GM19452 (cell line): Measurements from ENCODE around the gene GCNT3.
A peak's percentile ranks its signal among the peaks of the same experiment; 100 is the strongest.
"Not testable (repeated sequence)": the region's sequence is repeated elsewhere in the genome, so short reads cannot be mapped to it uniquely, and the experiment has no call there.

Source experiments
- ATAC-seq: cut with Tn5 transposase; IDR thresholded peaks from one replicate; pipeline ENCODE4 v1.9.1; 2021; ENCODE audit not compliant: unreplicated experiment

The GCNT3 gene

DNA sequence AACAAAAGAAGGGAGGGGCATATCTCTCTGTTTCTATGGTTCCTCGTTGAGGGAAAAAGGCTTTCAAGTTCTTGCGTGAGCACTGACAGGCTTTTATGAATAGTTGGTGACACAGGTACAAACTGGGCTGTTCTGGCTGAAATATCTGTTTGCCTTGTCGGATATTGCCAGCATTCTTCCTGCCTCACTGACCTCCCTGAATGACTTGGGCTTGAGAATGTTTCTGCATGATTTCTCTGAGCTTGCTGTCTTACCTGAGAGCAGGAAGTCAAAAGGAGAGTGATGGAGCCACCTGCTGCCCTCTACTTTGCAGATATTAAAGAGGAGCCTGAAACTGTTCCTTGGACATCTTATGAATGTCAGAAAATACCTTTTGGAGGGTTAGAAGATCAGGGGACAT lies 4.8 kb downstream of the GCNT3 start:
- no peak for ATAC-seq

- ATAC-seq, result no peak
These were observed 6.8 kb downstream of the GCNT3 start for GRCh38 chr15:59618406-59618805.

DNA sequence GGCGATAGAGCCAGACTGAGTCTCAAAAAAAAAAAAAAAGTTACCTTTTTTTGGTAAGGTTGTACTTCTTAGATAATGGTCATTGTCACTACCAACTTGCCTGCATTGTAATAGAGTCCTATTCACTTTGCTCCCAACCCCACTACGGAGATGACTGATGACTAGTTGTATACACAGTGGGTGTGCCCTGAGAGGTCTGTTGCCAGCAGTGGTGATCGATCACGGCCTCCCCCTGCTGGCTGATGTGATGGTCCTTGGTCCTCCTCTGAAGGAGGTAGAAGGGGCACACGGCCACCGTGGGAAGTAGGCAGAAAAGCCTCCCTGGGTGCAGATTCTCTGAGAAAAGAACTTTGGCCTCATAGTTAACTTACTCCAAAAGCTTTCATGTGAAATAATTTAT lies 10.7 kb downstream of the GCNT3 start:
- ATAC-seq, result peak; percentile 69

GRCh38 chr15:59632714-59633113 lies 21.1 kb downstream of the GCNT3 start:
- ATAC-seq, result no peak

- ATAC-seq, result no peak
These were observed 24.6 kb downstream of the GCNT3 start for GRCh38 chr15:59636184-59636583.

- ATAC-seq, result not testable (repeated sequence)
These were observed 25.9 kb downstream of the GCNT3 start for GRCh38 chr15:59637507-59637906.

- ATAC-seq, result no peak
These were observed 30.8 kb downstream of the GCNT3 start for GRCh38 chr15:59642351-59642750.

GRCh38 chr15:59644756-59645155 lies 33.2 kb downstream of the GCNT3 start:
- ATAC-seq, result no peak

DNA sequence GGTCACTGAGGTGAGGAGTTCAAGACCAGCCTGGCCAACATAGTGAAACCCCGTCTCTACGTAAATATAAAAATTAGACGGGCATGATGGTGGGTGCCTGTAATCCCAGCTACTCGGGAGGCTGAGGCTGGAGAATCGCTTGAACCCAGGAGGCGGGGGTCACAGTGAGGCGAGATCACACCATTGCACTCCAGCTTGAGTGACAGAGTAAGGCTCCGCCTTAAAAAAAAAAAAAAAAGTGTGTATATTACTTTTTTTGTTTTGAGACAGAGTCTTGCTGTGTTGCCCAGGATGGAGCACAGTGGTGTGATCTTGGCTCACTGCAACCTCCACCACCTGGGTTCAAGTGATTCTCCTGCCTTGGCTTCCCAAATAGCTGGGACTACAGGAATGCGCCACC lies 34.2 kb downstream of the GCNT3 start:
- ATAC-seq, result not testable (repeated sequence)

DNA sequence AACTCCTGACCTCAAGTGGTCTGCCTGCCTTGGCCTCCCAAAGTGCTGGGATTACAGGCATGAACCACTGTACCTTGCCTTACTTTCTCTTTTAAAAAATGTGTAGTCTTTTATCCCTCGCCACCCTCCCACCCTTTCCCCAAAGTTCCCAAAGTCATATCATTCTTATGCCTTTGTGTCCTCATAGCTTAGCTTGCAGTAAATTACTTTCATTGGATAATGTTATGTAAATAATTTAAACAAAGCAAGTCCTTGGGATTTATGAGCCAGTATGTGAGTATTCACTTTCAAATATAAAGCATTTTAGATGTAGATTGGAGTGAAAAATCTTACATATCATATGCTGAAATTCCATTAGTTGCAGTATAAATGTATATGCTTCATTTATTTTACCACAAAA lies 34.7 kb downstream of the GCNT3 start:
- no peak for ATAC-seq

DNA sequence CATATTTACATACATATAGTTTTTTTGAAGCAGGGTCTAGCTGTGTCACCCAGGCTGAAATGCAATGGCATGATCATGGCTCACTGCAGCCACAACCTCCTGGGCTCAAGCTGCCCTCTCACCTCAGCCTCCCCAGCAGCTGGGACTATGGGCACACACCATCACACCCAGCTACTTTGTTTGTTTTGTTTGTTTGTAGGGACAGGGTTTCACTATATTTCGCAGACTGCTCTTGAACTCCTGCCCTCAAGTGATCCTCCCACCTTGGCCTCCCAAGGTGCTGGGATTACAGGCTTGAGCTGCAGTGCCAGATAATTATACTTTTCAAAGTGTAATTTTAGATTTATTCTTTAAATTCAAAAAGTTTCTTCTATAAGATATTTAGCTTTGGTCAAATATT lies 35.5 kb downstream of the GCNT3 start:
- ATAC-seq, result no peak

DNA sequence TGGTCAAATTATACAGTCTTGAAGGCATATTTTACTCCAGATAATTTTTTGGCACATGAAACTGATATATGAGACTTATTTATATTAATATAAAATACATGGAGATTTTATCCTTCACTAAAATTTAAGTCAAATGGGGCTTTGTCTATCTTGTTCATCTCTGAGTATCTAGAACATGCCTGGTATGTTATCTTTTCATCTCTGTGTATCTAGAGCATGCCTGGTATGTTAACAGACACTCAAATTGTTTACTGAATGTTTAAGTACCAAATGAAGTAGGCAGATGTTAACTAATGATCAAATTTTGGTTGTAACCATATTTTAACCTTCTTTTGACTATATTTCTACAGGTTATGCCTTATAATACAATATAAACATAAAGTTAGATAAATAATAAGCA lies 38.0 kb downstream of the GCNT3 start:
- ATAC-seq, result no peak

GRCh38 chr15:59654046-59654445 lies 42.5 kb downstream of the GCNT3 start:
- no peak for ATAC-seq

DNA sequence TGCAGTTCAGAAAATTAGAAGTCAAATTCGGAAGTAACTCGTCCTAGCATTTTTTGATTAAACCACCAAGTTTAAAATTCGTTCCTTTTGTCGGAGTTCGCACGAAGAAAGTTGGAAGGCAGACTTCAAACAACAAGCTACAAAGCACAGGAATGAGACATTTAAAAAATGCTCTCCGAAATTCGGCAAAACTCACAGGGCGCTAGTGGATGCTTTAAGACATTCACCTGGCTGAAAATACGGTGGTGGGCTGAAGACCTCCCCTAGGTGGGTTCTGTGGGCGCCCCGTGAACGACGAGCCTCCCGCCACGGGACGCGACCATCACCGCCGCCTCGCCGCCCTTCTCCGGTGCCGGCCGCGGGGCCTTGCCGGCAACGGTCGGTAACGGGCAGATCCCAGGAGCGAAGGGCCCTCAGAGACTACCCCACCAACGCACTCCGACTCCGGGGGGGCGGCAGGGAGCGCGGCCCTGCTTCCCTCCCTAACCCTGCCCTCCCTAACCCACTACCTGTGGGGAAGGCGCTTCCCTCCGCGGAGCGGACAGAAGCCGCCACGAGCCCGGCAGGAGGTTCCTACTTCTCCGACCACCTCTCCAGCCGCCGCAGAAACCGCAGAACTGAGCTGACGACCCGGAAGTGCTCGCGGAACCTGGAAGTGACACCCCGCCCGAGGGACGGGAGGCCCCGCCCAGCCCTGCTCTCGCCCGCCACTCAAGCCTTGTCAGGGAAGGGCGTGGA lies 45.5 kb downstream of the GCNT3 start, which contains the start of gene GTF2A2:
GTF2A2 (minus strand) TSS at position 619 of the 738 bp plus-strand sequence. CDS start 5,238 bp downstream, outside the sequence.
- peak; percentile 98 for ATAC-seq

- peak; percentile 9 for ATAC-seq
These were observed 46.1 kb downstream of the GCNT3 start for GRCh38 chr15:59657635-59658125.

DNA sequence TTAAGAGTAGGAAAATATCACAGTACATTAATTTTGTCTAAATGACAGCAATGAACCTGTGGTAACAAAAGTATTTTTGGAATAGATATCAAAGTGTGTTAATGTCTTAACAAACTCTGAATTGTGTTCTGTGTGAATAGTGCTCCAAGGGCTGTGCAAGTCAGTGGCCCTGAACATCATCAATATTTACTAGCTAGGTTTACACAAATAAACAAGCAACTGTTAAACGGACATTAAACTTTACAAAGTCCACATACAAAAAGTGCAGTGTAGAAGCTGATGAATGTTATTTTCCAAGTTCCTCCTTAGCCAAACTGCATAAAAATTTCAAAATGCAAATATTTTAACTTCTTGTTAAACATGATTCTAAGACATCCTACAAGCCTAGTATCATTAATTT lies 47.8 kb downstream of the GCNT3 start:
- ATAC-seq, result no peak

DNA sequence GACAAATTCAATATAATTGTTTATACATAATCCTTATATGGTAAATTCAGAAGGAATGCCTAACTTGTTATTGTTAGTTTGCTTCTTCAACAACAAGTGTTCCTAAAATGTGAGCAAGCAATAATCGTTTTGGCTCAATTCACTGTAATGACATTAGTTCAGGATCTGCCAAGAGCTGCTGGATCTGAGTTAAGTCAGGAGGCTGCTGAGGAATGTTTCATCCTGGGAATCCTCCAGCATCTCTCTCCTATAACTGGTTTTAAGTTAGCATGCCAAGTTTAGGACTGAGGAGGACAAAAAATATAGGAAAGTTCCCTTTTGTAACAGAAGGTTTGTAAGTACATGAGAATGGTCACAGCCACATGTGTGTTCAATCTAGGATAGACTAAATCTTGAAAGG lies 50.7 kb downstream of the GCNT3 start:
- no peak for ATAC-seq

GRCh38 chr15:59668556-59668955 lies 57.0 kb downstream of the GCNT3 start:
- no peak for ATAC-seq
